ENCODE data around the gene FA2H. TPM values are rescaled to one million over a fixed set of nuclear protein-coding genes. Genes with fewer than 3 reads are reported as not detected.
A peak's percentile ranks its signal among the peaks of the same experiment; 100 is the strongest.

FA2H gene
- total and polyA plus RNA-seq, 2 donors (not counting 1 experiment from before 2014, with no cell fraction given), result not detected

DNA sequence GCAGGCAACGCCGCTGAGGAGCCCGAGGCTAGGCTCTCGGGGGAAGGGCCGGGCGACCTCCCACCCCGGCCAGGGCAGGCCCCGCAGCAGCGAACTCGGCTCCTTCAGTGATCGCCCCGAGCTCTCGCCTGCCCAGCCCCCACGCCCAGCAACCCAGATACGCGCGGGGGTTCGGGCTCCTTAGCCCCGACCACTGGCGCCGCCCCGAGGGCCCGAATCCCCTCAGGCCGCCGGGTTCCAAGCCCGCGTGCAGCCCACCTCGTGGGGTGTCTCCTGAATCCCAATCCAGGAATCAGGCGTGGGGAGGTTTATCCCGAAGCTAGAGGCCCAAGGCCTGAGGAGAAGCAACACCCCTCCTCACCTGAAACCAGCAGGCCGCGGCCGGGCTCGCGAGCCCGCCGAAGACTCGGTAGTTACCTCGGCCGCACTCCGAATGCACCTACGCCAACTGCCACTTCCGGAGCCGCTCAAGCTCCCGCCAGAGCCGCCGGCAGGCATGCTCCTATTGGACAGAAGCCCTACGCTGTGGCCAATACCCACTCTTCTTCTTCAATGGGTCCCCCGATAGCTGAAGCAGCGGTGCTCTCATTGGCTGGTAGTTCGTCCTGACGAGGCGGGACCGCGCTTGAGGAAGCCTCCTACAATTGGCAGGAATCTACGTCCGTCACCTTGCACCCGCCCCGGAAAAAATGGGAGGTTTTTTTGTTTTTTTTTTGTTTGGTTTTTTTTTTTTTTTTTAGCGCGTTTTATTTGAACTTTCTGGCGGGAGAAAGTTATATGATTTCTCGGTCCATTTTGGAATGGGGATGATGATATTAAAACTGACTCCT lies 108.0 kb downstream of the FA2H start, which contains the start of gene RFWD3:
RFWD3 (minus strand) TSS at position 453 of the 830 bp plus-strand sequence. CDS start 5,428 bp downstream, outside the sequence.
- Histone ChIP-seq H3K9ac (ENCODE audit: insufficient read depth, low read length) (peak within 1 kb of the TSS; percentile 84), H3K4me2 (ENCODE audit: extremely low read depth, insufficient read depth, low read length) (peak within 1 kb of the TSS; percentile 92), H3K27ac (ENCODE audit: insufficient read depth, low read length) (peak within 1 kb of the TSS; percentile 87), H3K9me3 (ENCODE audit: control insufficient read depth, insufficient read depth, low read depth, low read length) (no peaks in the 10 kb centered on the region), H3K4me1 (ENCODE audit: control insufficient read depth, extremely low read depth, insufficient read depth, low read length) (no peaks in the 10 kb centered on the region), H3K79me2 (ENCODE audit: control insufficient read depth, insufficient read depth, low read length) (peaks cover 46% of the 10 kb centered on the region), H4K20me1 (ENCODE audit: control insufficient read depth, extremely low read depth, insufficient read depth, low read length) (no peaks in the 10 kb centered on the region), H2AFZ (ENCODE audit: low read length) (peak within 1 kb of the TSS; percentile 91), H3K27me3 (ENCODE audit: control insufficient read depth, insufficient read depth, low read length) (no peaks in the 10 kb centered on the region), H3K36me3 (ENCODE audit: control insufficient read depth, insufficient read depth, low read length) (peaks cover 9% of the 10 kb centered on the region), H3K4me3 (replicated peaks in 1 of 4; ENCODE audit: control extremely low read depth in 1 of 4, insufficient read depth in 1 of 4, low read depth in 3 of 4, low read length in 4 of 4) (peak within 1 kb of the TSS; percentile 87 to 97 (median 94))
- peak; percentile 98 to 99 for DNase-seq (ENCODE audit: low read depth in 2 of 2)
- TF ChIP-seq, protein P1, sequence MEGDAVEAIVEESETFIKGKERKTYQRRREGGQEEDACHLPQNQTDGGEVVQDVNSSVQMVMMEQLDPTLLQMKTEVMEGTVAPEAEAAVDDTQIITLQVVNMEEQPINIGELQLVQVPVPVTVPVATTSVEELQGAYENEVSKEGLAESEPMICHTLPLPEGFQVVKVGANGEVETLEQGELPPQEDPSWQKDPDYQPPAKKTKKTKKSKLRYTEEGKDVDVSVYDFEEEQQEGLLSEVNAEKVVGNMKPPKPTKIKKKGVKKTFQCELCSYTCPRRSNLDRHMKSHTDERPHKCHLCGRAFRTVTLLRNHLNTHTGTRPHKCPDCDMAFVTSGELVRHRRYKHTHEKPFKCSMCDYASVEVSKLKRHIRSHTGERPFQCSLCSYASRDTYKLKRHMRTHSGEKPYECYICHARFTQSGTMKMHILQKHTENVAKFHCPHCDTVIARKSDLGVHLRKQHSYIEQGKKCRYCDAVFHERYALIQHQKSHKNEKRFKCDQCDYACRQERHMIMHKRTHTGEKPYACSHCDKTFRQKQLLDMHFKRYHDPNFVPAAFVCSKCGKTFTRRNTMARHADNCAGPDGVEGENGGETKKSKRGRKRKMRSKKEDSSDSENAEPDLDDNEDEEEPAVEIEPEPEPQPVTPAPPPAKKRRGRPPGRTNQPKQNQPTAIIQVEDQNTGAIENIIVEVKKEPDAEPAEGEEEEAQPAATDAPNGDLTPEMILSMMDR (conservative IDR thresholded peaks at IDR 0.05 in 1 of 2, IDR thresholded peaks at IDR 0.05 in 1 of 2; ENCODE audit: low read depth in 1 of 2, low read length in 2 of 2), result no peak
- no peak for TF ChIP-seq EZH2 (IDR thresholded peaks at IDR 0.05; ENCODE audit: low read length, missing control alignments)

DNA sequence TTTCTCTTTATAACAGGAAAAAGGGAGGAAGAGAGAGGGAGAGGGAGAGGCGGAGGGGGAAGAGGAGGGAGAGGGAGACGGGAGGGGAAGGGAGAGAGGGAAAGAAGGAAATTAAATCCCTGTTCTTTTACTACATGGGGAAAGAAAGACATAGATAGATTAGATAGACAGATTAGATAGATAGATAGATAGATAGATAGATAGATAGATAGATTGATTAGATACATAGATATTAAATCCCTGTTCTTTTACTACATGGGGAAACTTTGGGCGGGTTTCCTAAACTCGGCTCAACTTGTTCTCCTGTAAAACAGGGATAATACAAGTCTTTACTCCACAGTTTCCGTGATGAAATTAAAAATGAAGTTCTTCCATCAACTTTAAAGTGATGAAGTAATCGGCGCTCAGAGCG lies 108.6 kb downstream of the FA2H start:
- Histone ChIP-seq H3K4me1 (ENCODE audit: control insufficient read depth, extremely low read depth, insufficient read depth, low read length) (no peaks in the 10 kb centered on the region), H3K27ac (ENCODE audit: insufficient read depth, low read length) (peak overlapping the region; percentile 87), H2AFZ (ENCODE audit: low read length) (no peak overlapping the region), H3K4me2 (ENCODE audit: extremely low read depth, insufficient read depth, low read length) (peak overlapping the region; percentile 69), H3K79me2 (ENCODE audit: control insufficient read depth, insufficient read depth, low read length) (peaks cover 51% of the 10 kb centered on the region), H3K9me3 (ENCODE audit: control insufficient read depth, insufficient read depth, low read depth, low read length) (no peaks in the 10 kb centered on the region), H3K27me3 (ENCODE audit: control insufficient read depth, insufficient read depth, low read length) (no peaks in the 10 kb centered on the region), H3K36me3 (ENCODE audit: control insufficient read depth, insufficient read depth, low read length) (peaks cover 10% of the 10 kb centered on the region), H3K9ac (ENCODE audit: insufficient read depth, low read length) (peak overlapping the region; percentile 84), H3K4me3 (replicated peaks in 1 of 4; ENCODE audit: control extremely low read depth in 1 of 4, insufficient read depth in 1 of 4, low read depth in 3 of 4, low read length in 4 of 4) (peak overlapping the region; percentile 79 to 97 (median 90)), H4K20me1 (ENCODE audit: control insufficient read depth, extremely low read depth, insufficient read depth, low read length) (no peaks in the 10 kb centered on the region)
- TF ChIP-seq EZH2 (IDR thresholded peaks at IDR 0.05; ENCODE audit: low read length, missing control alignments), result no peak
- TF ChIP-seq, protein P1 (conservative IDR thresholded peaks at IDR 0.05 in 1 of 2, IDR thresholded peaks at IDR 0.05 in 1 of 2; ENCODE audit: low read depth in 1 of 2, low read length in 2 of 2), result no peak
- no peak for DNase-seq (ENCODE audit: low read depth in 2 of 2)

Other genes with a start within 250 kb of the FA2H start
- 97.6 and 138 TPM in 2 replicates for gene GLG1, start 167.7 kb downstream of the FA2H start, total RNA-seq
- gene GLG1, start 167.7 kb downstream of the FA2H start, polyA plus RNA-seq, result 150 and 176 TPM in 2 replicates
- 9.2 and 12.9 TPM in 2 replicates for gene RFWD3, start 107.9 kb downstream of the FA2H start, total RNA-seq
- 15.2 and 28.4 TPM in 2 replicates for gene RFWD3, start 107.9 kb downstream of the FA2H start, polyA plus RNA-seq
- 4.6 and 5.8 TPM in 2 replicates for gene MLKL, start 74.0 kb downstream of the FA2H start, total RNA-seq
- gene MLKL, start 74.0 kb downstream of the FA2H start, polyA plus RNA-seq, result 4.3 and 4.8 TPM in 2 replicates
- 14.9 and 16.0 TPM in 2 replicates for gene WDR59, start 210.3 kb upstream of the FA2H start, total RNA-seq
- 30.2 and 33.7 TPM in 2 replicates for gene WDR59, start 210.3 kb upstream of the FA2H start, polyA plus RNA-seq
- 18.0 and 21.1 TPM in 2 replicates for gene ZNRF1, start 224.2 kb upstream of the FA2H start, total RNA-seq
- gene ZNRF1, start 224.2 kb upstream of the FA2H start, polyA plus RNA-seq, result 21.0 and 22.8 TPM in 2 replicates